HepG2 (cell line): ENCODE results near the gene CUEDC2. TPM values are rescaled to one million over a fixed set of nuclear protein-coding genes. Genes with fewer than 3 reads are reported as not detected.
A peak's percentile ranks its signal among the peaks of the same experiment; 100 is the strongest.

Source experiments
- ELF4 ChIP-seq: sonication (generic); formaldehyde crosslinking; IDR thresholded peaks from 2 replicates; pipeline ENCODE4 v1.5.0; 2020; ENCODE audit warnings: missing genetic modification reagents, mild to moderate bottlenecking, moderate library complexity, borderline replicate concordance
- ELK4 ChIP-seq: sonication (generic); formaldehyde crosslinking; IDR thresholded peaks from 2 replicates; pipeline ENCODE4 v1.9.0; 2021; ENCODE audit warnings: missing genetic modification reagents, borderline replicate concordance
- ESRRA ChIP-seq: sonication (generic); formaldehyde crosslinking; IDR thresholded peaks from 2 replicates; pipeline ENCODE4 v1.5.1; 2020; ENCODE audit warnings: mild to moderate bottlenecking, low read depth, missing genetic modification reagents
- FOSL1 ChIP-seq: sonication (generic); formaldehyde crosslinking; IDR thresholded peaks from 2 replicates; pipeline ENCODE4 v1.9.0; 2021; ENCODE audit warnings: missing genetic modification reagents, borderline replicate concordance
- JDP2 ChIP-seq: sonication (generic); formaldehyde crosslinking; IDR thresholded peaks from 2 replicates; pipeline ENCODE4 v1.8.1; 2022; ENCODE audit warnings: missing genetic modification reagents, borderline replicate concordance
- LCORL ChIP-seq, 2 experiments: fragments of 450-650 bp in 1 of 2; sonication (generic) in 1 of 2; formaldehyde crosslinking in 1 of 2; IDR thresholded peaks; 2 replicates each; pipeline versions ENCODE4 v1.5.0 to v1.6.1; 2017 to 2020; ENCODE audit warnings: antibody characterized with exemption in 1 of 2, missing genetic modification reagents in 1 of 2
- LRRFIP1 ChIP-seq: sonication (generic); formaldehyde crosslinking; conservative IDR thresholded peaks from 2 replicates; pipeline ENCODE4 v1.4.0; 2020; ENCODE audit warnings: missing genetic modification reagents
- MIER2 ChIP-seq: IDR thresholded peaks from 2 replicates; pipeline ENCODE4 v1.6.1; 2016; ENCODE audit warnings: missing biosample characterization, missing genetic modification reagents
- MLLT10 ChIP-seq: sonication (generic); formaldehyde crosslinking; IDR thresholded peaks from 2 replicates; pipeline ENCODE4 v1.4.0; 2020; ENCODE audit warnings: missing genetic modification reagents
- YY1 ChIP-seq: IDR thresholded peaks from 2 replicates; pipeline ENCODE4 v1.6.1; 2011; ENCODE audit warnings: low read length, low read depth, moderate library complexity, mild to moderate bottlenecking; ENCODE audit not compliant: insufficient read depth, insufficient replicate concordance
- ZNF629 ChIP-seq: sonication (generic); formaldehyde crosslinking; conservative IDR thresholded peaks from 2 replicates; pipeline ENCODE4 v1.5.0; 2020; ENCODE audit warnings: missing genetic modification reagents
- ZNF672 ChIP-seq: sonication (generic); formaldehyde crosslinking; IDR thresholded peaks from 2 replicates; pipeline ENCODE4 v1.8.1; 2022; ENCODE audit warnings: missing genetic modification reagents
- ZNF720 ChIP-seq: sonication (generic); formaldehyde crosslinking; IDR thresholded peaks from 2 replicates; pipeline ENCODE4 v1.4.0; 2020; ENCODE audit warnings: missing genetic modification reagents
- ZNF770 ChIP-seq: sonication (generic); formaldehyde crosslinking; IDR thresholded peaks from 2 replicates; pipeline ENCODE4 v1.5.0; 2020; ENCODE audit warnings: mild to moderate bottlenecking, missing genetic modification reagents
- ZNF775 ChIP-seq: sonication (generic); formaldehyde crosslinking; IDR thresholded peaks from 2 replicates; pipeline ENCODE4 v1.4.0; 2020; ENCODE audit warnings: missing genetic modification reagents, mild to moderate bottlenecking, moderate library complexity, borderline replicate concordance
- ZSCAN20 ChIP-seq: sonication (generic); formaldehyde crosslinking; IDR thresholded peaks from 2 replicates; pipeline ENCODE4 v1.4.0; 2020; ENCODE audit warnings: missing genetic modification reagents, mild to moderate bottlenecking, borderline replicate concordance
- polyA plus RNA-seq, 8 experiments: library from polyadenylated mRNA; depleted of rRNA in 3 of 8; stranded (reverse) in 7 of 8; unstranded in 1 of 8; fragments of >200 nt; fragmentation: Illumina TruSeq in 4 of 8; extraction: Trizol in 4 of 8; gene quantifications; 2 replicates each; pipeline versions ENCODE4 v1.2.1 to v1.2.3, GENCODE V29; 2011 to 2016; ENCODE audit warnings: low read depth in 4 of 8, missing spikeins in 1 of 8, mixed read lengths in 1 of 8; ENCODE audit not compliant: insufficient read depth in 1 of 8
- total RNA-seq, 5 experiments: library from RNA; depleted of rRNA; stranded (reverse); fragments of >200 nt; fragmentation: Illumina TruSeq; extraction: Trizol; gene quantifications; 2 replicates each; pipeline ENCODE4 v1.2.3, GENCODE V29; 2016; ENCODE audit warnings: low read depth in 1 of 5
- TF ChIP-seq, protein P1 (sequence below): sonication (generic); formaldehyde crosslinking; IDR thresholded peaks from 2 replicates; pipeline ENCODE4 v1.4.0; 2020; ENCODE audit warnings: missing genetic modification reagents
- TF ChIP-seq, protein P2 (sequence below): sonication (generic); formaldehyde crosslinking; IDR thresholded peaks from 2 replicates; pipeline ENCODE4 v1.5.0; 2020; ENCODE audit warnings: missing genetic modification reagents, mild to moderate bottlenecking, borderline replicate concordance

Gene CUEDC2
- total and polyA plus RNA-seq, 2 of the 13 experiments (the other 11 are each of a cell fraction or from before 2014, with no cell fraction given): 13.1 to 18.4 TPM

DNA sequence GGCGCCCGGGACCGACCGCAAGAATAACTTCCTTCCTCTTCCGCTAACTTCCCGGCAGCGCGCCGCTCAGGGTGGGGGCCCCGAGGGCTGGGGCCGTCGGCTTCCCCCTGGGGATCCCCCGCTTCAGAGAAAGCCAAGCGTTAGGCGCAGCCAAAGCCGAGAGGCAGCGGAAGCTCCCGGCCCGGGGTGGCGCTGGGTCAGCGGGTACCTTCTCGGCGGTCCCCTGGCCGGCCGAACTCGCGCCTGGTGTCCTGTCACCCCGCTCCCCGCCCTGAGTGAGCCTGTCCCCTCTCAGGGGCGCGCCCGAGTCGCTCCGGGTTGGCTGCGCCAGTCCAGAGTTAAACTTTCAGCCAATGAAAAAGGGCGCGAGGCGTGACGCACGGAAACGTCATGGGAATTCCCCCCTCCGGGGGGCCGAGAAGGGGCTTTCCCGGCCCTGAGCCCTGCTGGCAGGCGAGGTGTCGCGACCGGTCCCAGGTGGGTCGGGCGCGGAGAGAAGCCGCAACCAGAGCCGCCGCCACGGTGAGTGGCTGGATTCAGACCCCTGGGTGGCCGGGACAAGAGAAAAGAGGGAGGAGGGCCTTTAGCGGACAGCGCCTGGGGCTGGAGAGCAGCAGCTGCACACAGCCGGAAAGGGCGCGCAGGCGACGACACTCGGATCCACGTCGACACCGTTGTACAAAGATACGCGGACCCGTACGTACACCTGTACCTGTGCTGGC is 38.1 kb downstream of the CUEDC2 start (continued):
- TF ChIP-seq ZNF770 (CRISPR knock-in tag): peak; percentile 49; the same call in 1 of the 2 replicates
- TF ChIP-seq YY1: peak; percentile 75
- no peak for TF ChIP-seq MIER2 (CRISPR knock-in tag)
- TF ChIP-seq ZSCAN20: peak; percentile 60; the same call in 1 of the 2 replicates
- TF ChIP-seq ZNF629: no peak
- no peak for TF ChIP-seq ZNF720 (CRISPR knock-in tag)
- TF ChIP-seq MLLT10 (CRISPR knock-in tag): no peak
- TF ChIP-seq ZNF672 (CRISPR knock-in tag): no peak
- TF ChIP-seq, protein P1, sequence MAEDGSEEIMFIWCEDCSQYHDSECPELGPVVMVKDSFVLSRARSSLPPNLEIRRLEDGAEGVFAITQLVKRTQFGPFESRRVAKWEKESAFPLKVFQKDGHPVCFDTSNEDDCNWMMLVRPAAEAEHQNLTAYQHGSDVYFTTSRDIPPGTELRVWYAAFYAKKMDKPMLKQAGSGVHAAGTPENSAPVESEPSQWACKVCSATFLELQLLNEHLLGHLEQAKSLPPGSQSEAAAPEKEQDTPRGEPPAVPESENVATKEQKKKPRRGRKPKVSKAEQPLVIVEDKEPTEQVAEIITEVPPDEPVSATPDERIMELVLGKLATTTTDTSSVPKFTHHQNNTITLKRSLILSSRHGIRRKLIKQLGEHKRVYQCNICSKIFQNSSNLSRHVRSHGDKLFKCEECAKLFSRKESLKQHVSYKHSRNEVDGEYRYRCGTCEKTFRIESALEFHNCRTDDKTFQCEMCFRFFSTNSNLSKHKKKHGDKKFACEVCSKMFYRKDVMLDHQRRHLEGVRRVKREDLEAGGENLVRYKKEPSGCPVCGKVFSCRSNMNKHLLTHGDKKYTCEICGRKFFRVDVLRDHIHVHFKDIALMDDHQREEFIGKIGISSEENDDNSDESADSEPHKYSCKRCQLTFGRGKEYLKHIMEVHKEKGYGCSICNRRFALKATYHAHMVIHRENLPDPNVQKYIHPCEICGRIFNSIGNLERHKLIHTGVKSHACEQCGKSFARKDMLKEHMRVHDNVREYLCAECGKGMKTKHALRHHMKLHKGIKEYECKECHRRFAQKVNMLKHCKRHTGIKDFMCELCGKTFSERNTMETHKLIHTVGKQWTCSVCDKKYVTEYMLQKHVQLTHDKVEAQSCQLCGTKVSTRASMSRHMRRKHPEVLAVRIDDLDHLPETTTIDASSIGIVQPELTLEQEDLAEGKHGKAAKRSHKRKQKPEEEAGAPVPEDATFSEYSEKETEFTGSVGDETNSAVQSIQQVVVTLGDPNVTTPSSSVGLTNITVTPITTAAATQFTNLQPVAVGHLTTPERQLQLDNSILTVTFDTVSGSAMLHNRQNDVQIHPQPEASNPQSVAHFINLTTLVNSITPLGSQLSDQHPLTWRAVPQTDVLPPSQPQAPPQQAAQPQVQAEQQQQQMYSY (CRISPR knock-in tag): no peak
- no peak for TF ChIP-seq ELK4 (CRISPR knock-in tag)
- TF ChIP-seq JDP2 (CRISPR knock-in tag): no peak
- TF ChIP-seq, protein P2, sequence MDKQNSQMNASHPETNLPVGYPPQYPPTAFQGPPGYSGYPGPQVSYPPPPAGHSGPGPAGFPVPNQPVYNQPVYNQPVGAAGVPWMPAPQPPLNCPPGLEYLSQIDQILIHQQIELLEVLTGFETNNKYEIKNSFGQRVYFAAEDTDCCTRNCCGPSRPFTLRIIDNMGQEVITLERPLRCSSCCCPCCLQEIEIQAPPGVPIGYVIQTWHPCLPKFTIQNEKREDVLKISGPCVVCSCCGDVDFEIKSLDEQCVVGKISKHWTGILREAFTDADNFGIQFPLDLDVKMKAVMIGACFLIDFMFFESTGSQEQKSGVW (CRISPR knock-in tag): no peak
- TF ChIP-seq ESRRA (CRISPR knock-in tag): no peak; the same call in 1 of the 2 replicates
- TF ChIP-seq LRRFIP1 (CRISPR knock-in tag): no peak
- 0 out of 2 replicates have a peak, but pooled peaks have one; percentile 27 for TF ChIP-seq FOSL1 (CRISPR knock-in tag)
- 0 out of 2 replicates have a peak, but pooled peaks have one; percentile 34 for TF ChIP-seq ELF4 (CRISPR knock-in tag)
- TF ChIP-seq LCORL (IDR thresholded peaks at IDR 0.05): no peak
- TF ChIP-seq LCORL (CRISPR knock-in tag; IDR thresholded peaks at IDR 0.05): no peak
- no peak; the same call in 1 of the 2 replicates for TF ChIP-seq ZNF775 (CRISPR knock-in tag)
